ENCODE data around the gene PLXNA4.
"Not testable (repeated sequence)": the region's sequence is repeated elsewhere in the genome, so short reads cannot be mapped to it uniquely, and the experiment has no call there.

PLXNA4 gene

GRCh38 chr7:132607656-132608055 lies 31.4 kb upstream of the PLXNA4 start:
- no peaks in the 10 kb centered on the region for H3K4me1 Mint-ChIP-seq
- H3K27me3 Mint-ChIP-seq, result peaks cover 10 to 19% of the 10 kb centered on the region in 2 donors
- ATAC-seq (replicated peaks), result no peak

GRCh38 chr7:132604121-132604520 lies 27.9 kb upstream of the PLXNA4 start:
- Mint-ChIP-seq H3K27ac (no peak overlapping the region), H3K4me1 (no peaks in the 10 kb centered on the region), H3K9me3 (no peaks in the 10 kb centered on the region), H3K27me3 (peaks cover 8 to 11% of the 10 kb centered on the region in 2 donors), H3K4me3 (no peak overlapping the region), H3K36me3 (no peaks in the 10 kb centered on the region)
- DNase-seq (no peak), ATAC-seq (replicated peaks) (no peak)

More at GRCh38 chr7:132607656-132608055, 31.4 kb upstream of the PLXNA4 start:
- no peaks in the 10 kb centered on the region for H3K36me3 Mint-ChIP-seq
- H3K4me3 Mint-ChIP-seq, result no peak overlapping the region
- DNase-seq, result no peak
- no peaks in the 10 kb centered on the region for H3K9me3 Mint-ChIP-seq
- no peak overlapping the region for H3K27ac Mint-ChIP-seq

GRCh38 chr7:132603220-132603833 lies 27.1 kb upstream of the PLXNA4 start:
- H3K4me1 Mint-ChIP-seq, result no peaks in the 10 kb centered on the region
- no peaks in the 10 kb centered on the region for H3K9me3 Mint-ChIP-seq
- H3K4me3 Mint-ChIP-seq, result no peak overlapping the region
- no peak overlapping the region for H3K27ac Mint-ChIP-seq
- peaks cover 8 to 15% of the 10 kb centered on the region in 2 donors for H3K27me3 Mint-ChIP-seq
- ATAC-seq (replicated peaks) (no peak), DNase-seq (no peak)
- H3K36me3 Mint-ChIP-seq, result no peaks in the 10 kb centered on the region

- no peaks in the 10 kb centered on the region for H3K9me3 Mint-ChIP-seq
- no peaks in the 10 kb centered on the region for H3K36me3 Mint-ChIP-seq
- no peak overlapping the region for H3K27ac Mint-ChIP-seq
- no peak for ATAC-seq (replicated peaks)
- no peak for DNase-seq
- H3K4me3 Mint-ChIP-seq, result no peak overlapping the region
- peaks cover 8 to 15% of the 10 kb centered on the region in 2 donors for H3K27me3 Mint-ChIP-seq
- H3K4me1 Mint-ChIP-seq, result no peaks in the 10 kb centered on the region
Measured at GRCh38 chr7:132601783-132602182, 25.5 kb upstream of the PLXNA4 start.

GRCh38 chr7:132596588-132596987 lies 20.3 kb upstream of the PLXNA4 start:
- H3K36me3 Mint-ChIP-seq, result no peaks in the 10 kb centered on the region
- no peaks in the 10 kb centered on the region for H3K4me1 Mint-ChIP-seq
- peaks cover 6 to 8% of the 10 kb centered on the region in 2 donors for H3K27me3 Mint-ChIP-seq
- DNase-seq (no peak), ATAC-seq (replicated peaks) (no peak)
- H3K9me3 Mint-ChIP-seq, result peaks cover 0 to 4% of the 10 kb centered on the region in 2 donors
- no peak overlapping the region for H3K27ac Mint-ChIP-seq
- no peak overlapping the region for H3K4me3 Mint-ChIP-seq

- H3K4me3 Mint-ChIP-seq; ATAC-seq (replicated peaks); H3K27ac Mint-ChIP-seq; DNase-seq; H3K36me3 Mint-ChIP-seq; H3K9me3 Mint-ChIP-seq; H3K27me3 Mint-ChIP-seq; H3K4me1 Mint-ChIP-seq: not testable (repeated sequence)
Measured at GRCh38 chr7:132594741-132595140, 18.5 kb upstream of the PLXNA4 start.

GRCh38 chr7:132592936-132593335 lies 16.7 kb upstream of the PLXNA4 start:
- no peak for ATAC-seq (replicated peaks)
- peaks cover 0 to 4% of the 10 kb centered on the region in 2 donors for H3K9me3 Mint-ChIP-seq

GRCh38 chr7:132592231-132592920 lies 16.1 kb upstream of the PLXNA4 start:
- no peak overlapping the region for H3K27ac Mint-ChIP-seq
- H3K4me1 Mint-ChIP-seq, result no peaks in the 10 kb centered on the region
- H3K9me3 Mint-ChIP-seq, result peaks cover 1 to 4% of the 10 kb centered on the region in 2 donors
- H3K4me3 Mint-ChIP-seq, result no peak overlapping the region
- DNase-seq (no peak), ATAC-seq (replicated peaks) (no peak)
- peaks cover 6 to 13% of the 10 kb centered on the region in 2 donors for H3K27me3 Mint-ChIP-seq
- no peaks in the 10 kb centered on the region for H3K36me3 Mint-ChIP-seq

More at GRCh38 chr7:132592936-132593335, 16.7 kb upstream of the PLXNA4 start:
- no peak for DNase-seq
- Mint-ChIP-seq H3K27ac (no peak overlapping the region), H3K4me1 (no peaks in the 10 kb centered on the region), H3K27me3 (peaks cover 6 to 11% of the 10 kb centered on the region in 2 donors), H3K36me3 (no peaks in the 10 kb centered on the region), H3K4me3 (no peak overlapping the region)

GRCh38 chr7:132590162-132590561 lies 13.9 kb upstream of the PLXNA4 start:
- H3K4me1 Mint-ChIP-seq, result no peaks in the 10 kb centered on the region
- H3K9me3 Mint-ChIP-seq, result peaks cover 0 to 1% of the 10 kb centered on the region in 2 donors
- H3K4me3 Mint-ChIP-seq, result no peak overlapping the region
- no peak for ATAC-seq (replicated peaks)
- no peak for DNase-seq
- no peaks in the 10 kb centered on the region for H3K36me3 Mint-ChIP-seq
- no peak overlapping the region for H3K27ac Mint-ChIP-seq
- peaks cover 7 to 13% of the 10 kb centered on the region in 2 donors for H3K27me3 Mint-ChIP-seq

GRCh38 chr7:132588596-132588995 lies 12.3 kb upstream of the PLXNA4 start:
- Mint-ChIP-seq H3K4me1 (no peaks in the 10 kb centered on the region), H3K9me3 (peaks cover 0 to 1% of the 10 kb centered on the region in 2 donors), H3K27ac (no peak overlapping the region), H3K27me3 (peaks cover 13% of the 10 kb centered on the region in 2 donors), H3K36me3 (no peaks in the 10 kb centered on the region), H3K4me3 (no peak overlapping the region)
- no peak for DNase-seq
- ATAC-seq (replicated peaks), result no peak

- ATAC-seq (replicated peaks) (no peak), DNase-seq (no peak)
- no peaks in the 10 kb centered on the region for H3K36me3 Mint-ChIP-seq
- H3K4me3 Mint-ChIP-seq, result no peak overlapping the region
- H3K9me3 Mint-ChIP-seq, result peaks cover 0 to 1% of the 10 kb centered on the region in 2 donors
- H3K27me3 Mint-ChIP-seq, result peaks cover 24 to 31% of the 10 kb centered on the region in 2 donors
- no peak overlapping the region for H3K27ac Mint-ChIP-seq
- no peaks in the 10 kb centered on the region for H3K4me1 Mint-ChIP-seq
Measured at GRCh38 chr7:132584796-132585494, 8.7 kb upstream of the PLXNA4 start.

- H3K27me3 Mint-ChIP-seq, result peaks cover 39 to 58% of the 10 kb centered on the region in 2 donors
- H3K36me3 Mint-ChIP-seq, result peaks cover 0 to 9% of the 10 kb centered on the region in 2 donors
- peaks cover 7 to 11% of the 10 kb centered on the region in 2 donors for H3K4me1 Mint-ChIP-seq
- H3K4me3 Mint-ChIP-seq, result no peak overlapping the region
- ATAC-seq (replicated peaks) (no peak), DNase-seq (no peak)
- no peak overlapping the region for H3K27ac Mint-ChIP-seq
- no peaks in the 10 kb centered on the region for H3K9me3 Mint-ChIP-seq
Measured at GRCh38 chr7:132581431-132581830, 5.2 kb upstream of the PLXNA4 start.

- H3K4me1 Mint-ChIP-seq, result peaks cover 7 to 11% of the 10 kb centered on the region in 2 donors
- no peak overlapping the region for H3K27ac Mint-ChIP-seq
- peaks cover 0 to 9% of the 10 kb centered on the region in 2 donors for H3K36me3 Mint-ChIP-seq
- H3K4me3 Mint-ChIP-seq, result no peak overlapping the region
- peaks cover 42 to 64% of the 10 kb centered on the region in 2 donors for H3K27me3 Mint-ChIP-seq
- no peaks in the 10 kb centered on the region for H3K9me3 Mint-ChIP-seq
- peak; percentile 23 for DNase-seq
- ATAC-seq (replicated peaks), result peak; percentile 80 to 84
Measured at GRCh38 chr7:132580717-132581285, 4.5 kb upstream of the PLXNA4 start.

GRCh38 chr7:132580277-132580676 lies 4.0 kb upstream of the PLXNA4 start:
- Mint-ChIP-seq H3K27me3 (peaks cover 48 to 69% of the 10 kb centered on the region in 2 donors), H3K9me3 (no peaks in the 10 kb centered on the region), H3K4me3 (no peak overlapping the region), H3K27ac (no peak overlapping the region), H3K4me1 (peaks cover 8 to 12% of the 10 kb centered on the region in 2 donors), H3K36me3 (peaks cover 0 to 9% of the 10 kb centered on the region in 2 donors)
- DNase-seq, result no peak
- ATAC-seq (replicated peaks), result peak; percentile 38 to 48

All from stimulated activated naive B cell treated with anti-CD40 and anti-IgM and Interleukin-4, amounts not matched to agents 10 μg/mL and 1 μg/mL and 100 μg/mL, for 72 hours (primary cell).